SK-N-SH (cell line): ENCODE measurements around the gene TFDP2. TPM values are rescaled to one million over a fixed set of nuclear protein-coding genes. Genes with fewer than 3 reads are reported as not detected.

Experiments
- CTCF ChIA-PET: fragments of 300-600, 350-600 bp; formaldehyde crosslinking; extraction: SDS; loops from one replicate; lab custom pipeline; 2021; lab: Yijun Ruan, JAX
- POLR2A ChIA-PET: fragments of 350-600 bp; sonication (Branson Sonifier 250); formaldehyde crosslinking; extraction: SDS; loops from one replicate; lab custom pipeline; 2020; ENCODE audit warnings: antibody characterized with exemption, inconsistent platforms; lab: Yijun Ruan, JAX
- DNase-seq: peaks from one replicate; pipeline ENCODE4 v3.0.0; 2012
- H2AFZ ChIP-seq: fragments of 200-600 bp; sonication (generic); 2 replicates; pipeline ENCODE4 v1.8.1; 2016; ENCODE audit warnings: antibody characterized with exemption, mild to moderate bottlenecking, low read depth
- H3F3A ChIP-seq: fragments of 200-600 bp; sonication (generic); replicated peaks from 2 replicates; pipeline ENCODE3; 2016; ENCODE audit warnings: antibody characterized with exemption, mild to moderate bottlenecking; ENCODE audit not compliant: insufficient read depth
- H3K27ac ChIP-seq, 2 experiments: fragments of 200-500 bp in 1 of 2; fragments of 200-600 bp in 1 of 2; sonication (Bioruptor generic) in 1 of 2; sonication (generic), shearing (Covaris generic) in 1 of 2; 2 replicates each; pipeline versions ENCODE4 v1.5.1 to v1.6.1; 2014 to 2016; ENCODE audit warnings: low read depth in 2 of 2, inconsistent platforms in 1 of 2, low read length in 1 of 2, mild to moderate bottlenecking in 1 of 2, mixed read lengths in 1 of 2
- H3K27me3 ChIP-seq: fragments of 200-600 bp; sonication (generic), shearing (Covaris generic); 2 replicates; pipeline ENCODE4 v1.6.1; 2016; ENCODE audit warnings: mixed run types; ENCODE audit not compliant: insufficient read depth
- H3K36me3 ChIP-seq, 2 experiments: fragments of 200-500 bp in 1 of 2; fragments of 200-600 bp in 1 of 2; sonication (Bioruptor generic) in 1 of 2; sonication (generic) in 1 of 2; replicated peaks in 1 of 2; 2 replicates each; pipeline versions ENCODE3 to v1.5.1; 2014 to 2016; ENCODE audit warnings: low read length in 1 of 2, mild to moderate bottlenecking in 1 of 2; ENCODE audit not compliant: insufficient read depth in 2 of 2, control insufficient read depth in 1 of 2
- H3K4me1 ChIP-seq, 2 experiments: fragments of 200-500 bp in 1 of 2; fragments of 200-600 bp in 1 of 2; sonication (Bioruptor generic) in 1 of 2; sonication (generic), shearing (Covaris generic) in 1 of 2; 2 replicates each; pipeline versions ENCODE4 v1.5.1 to v1.6.1; 2014 to 2016; ENCODE audit warnings: low read depth in 1 of 2, low read length in 1 of 2, mixed run types in 1 of 2; ENCODE audit not compliant: insufficient read depth in 2 of 2, control insufficient read depth in 1 of 2
- H3K4me2 ChIP-seq: fragments of 200-600 bp; sonication (generic), shearing (Covaris generic); 2 replicates; pipeline ENCODE4 v1.6.1; 2017; ENCODE audit warnings: mixed run types
- H3K4me3 ChIP-seq, 2 experiments: fragments of 200-500 bp in 1 of 2; fragments of 200-600 bp in 1 of 2; sonication (Bioruptor generic) in 1 of 2; sonication (generic), shearing (Covaris generic) in 1 of 2; 2 replicates each; pipeline versions ENCODE4 v1.5.1 to v1.8.1; 2014 to 2016; ENCODE audit warnings: low read depth in 2 of 2, inconsistent platforms in 1 of 2, low read length in 1 of 2, mild to moderate bottlenecking in 1 of 2, mixed read lengths in 1 of 2, moderate library complexity in 1 of 2
- H3K79me2 ChIP-seq: fragments of 200-600 bp; sonication (generic); 2 replicates; pipeline ENCODE4 v1.8.1; 2017; ENCODE audit warnings: mild to moderate bottlenecking; ENCODE audit not compliant: insufficient read depth
- H3K9ac ChIP-seq: fragments of 200-600 bp; sonication (generic); 2 replicates; pipeline ENCODE4 v1.6.1; 2017; ENCODE audit warnings: mixed run types
- H3K9me2 ChIP-seq: fragments of 200-600 bp; sonication (generic); 2 replicates; pipeline ENCODE4 v1.6.1; 2017; ENCODE audit warnings: mixed run types
- H3K9me3 ChIP-seq: fragments of 200-600 bp; sonication (generic); 2 replicates; pipeline ENCODE4 v1.6.1; 2017; ENCODE audit warnings: mixed run types, mild to moderate bottlenecking, moderate library complexity
- H4K20me1 ChIP-seq: fragments of 200-600 bp; sonication (generic); 2 replicates; pipeline ENCODE4 v1.6.1; 2017; ENCODE audit warnings: mild to moderate bottlenecking, mixed run types; ENCODE audit not compliant: insufficient read depth
- CHD2 ChIP-seq: fragments of 150-350 bp; IDR thresholded peaks from 2 replicates; pipeline ENCODE4 v1.6.1; 2018; ENCODE audit warnings: low read length; ENCODE audit not compliant: partially characterized antibody
- CTCF ChIP-seq: fragments of 200-600 bp; sonication (generic); IDR thresholded peaks from 2 replicates; pipeline ENCODE4 v1.6.1; 2017; ENCODE audit warnings: antibody characterized with exemption, mild to moderate bottlenecking, moderate library complexity
- ELF1 ChIP-seq: IDR thresholded peaks from 2 replicates; pipeline ENCODE4 v1.4.0; 2012
- EP300 ChIP-seq, 2 experiments: IDR thresholded peaks; 2 replicates each; pipeline versions ENCODE4 v1.4.0 to v1.6.1; 2012; ENCODE audit warnings: borderline replicate concordance in 1 of 2, low read depth in 1 of 2, low read length in 1 of 2
- EZH2phosphoT487 ChIP-seq: fragments of 200-600 bp; sonication (generic); IDR thresholded peaks from 2 replicates; pipeline ENCODE4 v1.6.1; 2017; ENCODE audit warnings: low read depth, mixed run types, mild to moderate bottlenecking, antibody characterized with exemption, moderate library complexity, borderline replicate concordance
- FOXJ3 ChIP-seq: sonication (generic); formaldehyde crosslinking; IDR thresholded peaks from 2 replicates; pipeline ENCODE4 v1.5.1; 2020; ENCODE audit warnings: mild to moderate bottlenecking, missing genetic modification reagents
- GABPA ChIP-seq: IDR thresholded peaks from 2 replicates; pipeline ENCODE4 v1.4.0; 2012; ENCODE audit warnings: low read depth, mild to moderate bottlenecking
- GATA2 ChIP-seq: sonication (generic); formaldehyde crosslinking; IDR thresholded peaks from 2 replicates; pipeline ENCODE4 v1.5.0; 2020; ENCODE audit warnings: mild to moderate bottlenecking, missing genetic modification reagents
- MEF2A ChIP-seq: IDR thresholded peaks from 2 replicates; pipeline ENCODE4 v1.4.0; 2012; ENCODE audit warnings: low read depth, borderline replicate concordance
- NFIC ChIP-seq: IDR thresholded peaks from 2 replicates; pipeline ENCODE4 v1.4.0; 2012; ENCODE audit warnings: borderline replicate concordance
- NRF1 ChIP-seq: IDR thresholded peaks from 2 replicates; pipeline ENCODE4 v1.6.1; 2012; ENCODE audit warnings: low read depth, mild to moderate bottlenecking, low read length
- RAD21 ChIP-seq: IDR thresholded peaks from 2 replicates; pipeline ENCODE4 v1.6.1; 2012; ENCODE audit warnings: mild to moderate bottlenecking, low read length
- RCOR1 ChIP-seq: fragments of 150-350 bp; IDR thresholded peaks from 2 replicates; pipeline ENCODE4 v1.6.1; 2017; ENCODE audit warnings: antibody characterized with exemption, low read length
- SIN3A ChIP-seq: IDR thresholded peaks from 2 replicates; pipeline ENCODE4 v1.6.1; 2012; ENCODE audit warnings: low read depth, mild to moderate bottlenecking, low read length, moderate library complexity, borderline replicate concordance
- TAF1 ChIP-seq: IDR thresholded peaks from 2 replicates; pipeline ENCODE4 v1.6.1; 2012; ENCODE audit warnings: low read depth, mild to moderate bottlenecking, low read length, moderate library complexity, borderline replicate concordance
- USF2 ChIP-seq: fragments of 150-350 bp; IDR thresholded peaks from 2 replicates; pipeline ENCODE4 v1.6.1; 2017; ENCODE audit warnings: antibody characterized with exemption, low read length, low read depth, borderline replicate concordance
- YY1 ChIP-seq: IDR thresholded peaks from 2 replicates; pipeline ENCODE4 v1.4.0; 2012; ENCODE audit warnings: low read depth, mild to moderate bottlenecking
- WGBS: methylation state at CpG from one replicate; pipeline ENCODE4 v1.1.6; 2017; ENCODE audit warnings: low lambda C conversion rate; 5-methylcytosine and 5-hydroxymethylcytosine counted together
- polyA plus RNA-seq, 3 experiments: library from polyadenylated mRNA; depleted of rRNA; stranded (reverse); fragments of >200 nt; gene quantifications; 2 replicates each; pipeline ENCODE4 v1.2.3, GENCODE V29; 2012
- TF ChIP-seq, protein P1 (sequence below): fragments of 150-350 bp; IDR thresholded peaks from 2 replicates; pipeline ENCODE4 v1.6.1; 2016; ENCODE audit warnings: mild to moderate bottlenecking, low read depth, low read length

Gene TFDP2
- polyA plus RNA-seq, 1 of the 3 experiments (the other 2 are of a cell fraction): 8.6 TPM

DNA sequence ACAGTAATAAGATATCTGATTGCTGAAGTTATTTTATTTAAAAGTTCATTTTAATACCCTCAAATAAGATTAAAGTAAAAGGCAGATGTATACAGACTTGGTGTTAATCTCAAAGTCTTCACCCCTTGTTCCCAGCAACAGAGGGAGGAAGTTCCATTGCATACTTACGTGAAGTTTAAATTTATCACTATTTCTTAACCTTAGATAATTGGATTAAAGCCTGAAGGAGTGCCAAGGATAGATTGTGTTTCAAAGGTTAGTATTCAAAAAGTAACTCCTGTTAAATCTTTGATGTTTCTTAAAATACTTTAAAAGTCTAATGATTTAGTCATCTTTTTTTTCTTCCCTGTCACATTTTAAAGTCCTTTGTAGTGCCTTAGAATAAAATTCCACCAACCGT is 233.6 kb downstream of the TFDP2 start (continued):
- no peak for TF ChIP-seq USF2

DNA sequence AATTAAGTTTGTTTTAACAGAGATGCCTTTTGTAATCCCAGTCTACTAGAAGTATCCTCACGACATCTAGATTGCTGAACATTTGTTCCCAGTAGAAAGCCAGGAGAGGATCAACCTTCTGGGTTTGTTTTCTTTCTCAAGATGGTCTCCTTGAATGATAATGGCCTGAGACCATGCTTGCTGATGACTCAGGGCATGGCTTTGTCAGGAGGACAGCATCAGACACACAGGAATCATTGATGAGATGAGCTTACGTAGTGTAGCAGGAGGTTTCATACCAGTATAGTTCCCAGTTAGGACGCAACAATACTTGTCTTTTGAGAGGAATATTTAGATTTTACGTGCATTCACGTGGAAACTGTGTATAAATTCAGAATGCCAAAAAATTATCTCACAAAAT is 234.3 kb downstream of the TFDP2 start:
- Histone ChIP-seq H3F3A (peaks cover 7% of the 10 kb centered on the region), H3K4me1 (peaks cover 0 to 10% of the 10 kb centered on the region in 2 experiments; a peak in 3 of 4 replicates), H2AFZ (no peak overlapping the region), H3K9me3 (no peaks in the 10 kb centered on the region), H3K36me3 (peaks cover 20 to 47% of the 10 kb centered on the region in 2 experiments), H3K4me2 (no peak overlapping the region), H4K20me1 (no peaks in the 10 kb centered on the region), H3K79me2 (no peaks in the 10 kb centered on the region), H3K4me3 (no peak overlapping the region), H3K9me2 (no peaks in the 10 kb centered on the region), H3K9ac (no peak overlapping the region), H3K27me3 (no peaks in the 10 kb centered on the region), H3K27ac (peak overlapping the region in 1 of 2 experiments; percentile 1; a peak in 1 of 4 replicates)
- TF ChIP-seq EZH2phosphoT487: no peak
- no peak for TF ChIP-seq RAD21
- no peak for TF ChIP-seq CHD2
- TF ChIP-seq GATA2: no peak
- TF ChIP-seq, protein P1, sequence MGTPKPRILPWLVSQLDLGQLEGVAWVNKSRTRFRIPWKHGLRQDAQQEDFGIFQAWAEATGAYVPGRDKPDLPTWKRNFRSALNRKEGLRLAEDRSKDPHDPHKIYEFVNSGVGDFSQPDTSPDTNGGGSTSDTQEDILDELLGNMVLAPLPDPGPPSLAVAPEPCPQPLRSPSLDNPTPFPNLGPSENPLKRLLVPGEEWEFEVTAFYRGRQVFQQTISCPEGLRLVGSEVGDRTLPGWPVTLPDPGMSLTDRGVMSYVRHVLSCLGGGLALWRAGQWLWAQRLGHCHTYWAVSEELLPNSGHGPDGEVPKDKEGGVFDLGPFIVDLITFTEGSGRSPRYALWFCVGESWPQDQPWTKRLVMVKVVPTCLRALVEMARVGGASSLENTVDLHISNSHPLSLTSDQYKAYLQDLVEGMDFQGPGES: no peak
- TF ChIP-seq ELF1: no peak
- TF ChIP-seq YY1: no peak
- TF ChIP-seq NFIC: no peak
- ChIA-PET CTCF (interaction anchor here (1.6 kb wide), 1 partner anchor 160 kb away, joined by 4 read pairs; no protein-coding TSS in a partner anchor), POLR2A (no interaction called here)
- DNase-seq: no peak
- 94% methylated on average over 5 of the region's 5 CpGs for WGBS

DNA sequence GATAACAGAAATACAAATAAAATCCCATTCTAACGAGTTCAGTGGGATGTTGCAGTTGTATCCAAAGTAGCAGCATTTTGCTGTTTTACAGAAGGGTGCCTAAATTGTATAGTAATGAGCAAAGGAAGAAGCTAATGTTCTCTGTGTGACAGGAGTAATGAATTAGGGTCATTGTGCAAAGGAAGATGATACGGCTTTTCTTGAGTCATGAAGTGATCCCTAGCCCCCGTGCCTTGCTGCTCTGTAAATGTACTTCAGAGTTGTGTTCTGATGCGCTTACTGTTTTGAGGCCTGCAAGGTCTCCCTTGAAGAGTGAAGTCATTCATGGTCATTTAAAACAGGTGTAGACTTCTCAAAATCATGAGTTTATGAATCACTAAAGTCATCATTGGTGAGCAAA is 235.0 kb downstream of the TFDP2 start:
- Histone ChIP-seq H3K79me2 (no peaks in the 10 kb centered on the region), H3K4me2 (no peak overlapping the region), H3K9ac (no peak overlapping the region), H3K9me2 (no peaks in the 10 kb centered on the region), H4K20me1 (no peaks in the 10 kb centered on the region), H3K27ac (no peak overlapping the region), H3K36me3 (peaks cover 20 to 46% of the 10 kb centered on the region in 2 experiments), H3K4me3 (no peak overlapping the region), H3K27me3 (no peaks in the 10 kb centered on the region), H3F3A (peaks cover 7% of the 10 kb centered on the region), H3K4me1 (peaks cover 0 to 10% of the 10 kb centered on the region in 2 experiments; a peak in 3 of 4 replicates), H2AFZ (no peak overlapping the region), H3K9me3 (no peaks in the 10 kb centered on the region)
- ChIA-PET POLR2A (no interaction called here), CTCF (interaction anchor here (0.6 to 1.9 kb wide), 10 partner anchors 13 to 350 kb away, joined by 3 to 6 read pairs (median 4); no protein-coding TSS in a partner anchor)
- no peak for DNase-seq
- 93% methylated on average over 4 of the region's 4 CpGs for WGBS
- TF ChIP-seq GATA2 (no peak), RCOR1 (no peak), EP300 (IDR thresholded peaks at IDR 0.05; ENCODE audit: borderline replicate concordance in 1 of 2, low read depth in 1 of 2, low read length in 1 of 2) (no peak), MEF2A (no peak), FOXJ3 (no peak), SIN3A (no peak), EZH2phosphoT487 (no peak), GABPA (no peak), CTCF (no peak), NRF1 (no peak), TAF1 (no peak)
- TF ChIP-seq, protein P1: no peak
